IPS DF 19.7 (cell line): ENCODE results near the gene ANKRD63.

Experiments
- DNase-seq: peaks from one replicate; pipeline ENCODE4 v3.0.0-alpha.2; 2013; ENCODE audit warnings: low read depth, low spot score

Gene ANKRD63

GRCh38 chr15:40243126-40243810, 39.6 kb downstream of the ANKRD63 start:
- DNase-seq: no peak

DNA sequence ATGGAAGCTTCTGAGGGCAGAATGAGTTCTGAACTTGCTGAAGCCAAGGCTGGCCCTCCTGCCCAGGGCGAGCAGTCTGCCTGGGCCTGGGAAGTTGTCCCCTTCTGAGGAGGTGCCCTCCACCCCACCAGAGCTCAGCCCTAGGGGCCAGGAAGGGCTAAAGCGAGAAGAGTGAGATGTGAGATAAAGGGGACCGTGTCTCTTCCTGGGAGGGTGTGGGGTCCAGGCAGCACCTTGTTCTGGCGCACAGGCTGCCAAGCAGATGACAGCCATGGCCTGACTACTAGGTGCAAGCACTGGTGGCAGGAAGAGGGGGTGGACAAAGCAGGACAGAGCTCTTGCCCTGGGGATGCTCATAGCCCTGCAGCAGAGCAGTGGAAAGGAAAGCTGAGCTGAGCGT, 40.3 kb downstream of the ANKRD63 start:
- no peak for DNase-seq

DNA sequence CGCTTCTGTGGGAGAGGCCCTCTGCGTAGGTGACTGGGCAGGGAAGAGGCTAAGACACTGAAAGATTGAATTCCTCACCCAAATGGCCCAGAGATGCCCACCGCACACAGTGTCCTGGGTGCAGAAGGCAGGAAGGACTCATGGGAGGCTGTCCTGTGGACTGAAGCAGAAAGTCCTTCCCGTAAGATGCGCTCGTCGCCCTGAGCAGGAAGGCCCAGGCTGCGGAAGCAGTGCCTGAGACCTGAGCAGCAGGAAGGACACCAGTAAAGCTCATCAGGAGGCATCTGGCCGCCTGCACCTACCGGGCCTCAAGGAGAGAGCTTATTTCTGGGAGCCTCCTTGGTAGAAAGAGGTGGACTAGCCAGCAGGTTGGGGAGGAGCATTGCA, 40.7 kb downstream of the ANKRD63 start:
- no peak for DNase-seq

- no peak for DNase-seq
Measured at GRCh38 chr15:40241269-40242212, 41.3 kb downstream of the ANKRD63 start.

GRCh38 chr15:40240619-40241221, 42.1 kb downstream of the ANKRD63 start:
- no peak for DNase-seq

DNA sequence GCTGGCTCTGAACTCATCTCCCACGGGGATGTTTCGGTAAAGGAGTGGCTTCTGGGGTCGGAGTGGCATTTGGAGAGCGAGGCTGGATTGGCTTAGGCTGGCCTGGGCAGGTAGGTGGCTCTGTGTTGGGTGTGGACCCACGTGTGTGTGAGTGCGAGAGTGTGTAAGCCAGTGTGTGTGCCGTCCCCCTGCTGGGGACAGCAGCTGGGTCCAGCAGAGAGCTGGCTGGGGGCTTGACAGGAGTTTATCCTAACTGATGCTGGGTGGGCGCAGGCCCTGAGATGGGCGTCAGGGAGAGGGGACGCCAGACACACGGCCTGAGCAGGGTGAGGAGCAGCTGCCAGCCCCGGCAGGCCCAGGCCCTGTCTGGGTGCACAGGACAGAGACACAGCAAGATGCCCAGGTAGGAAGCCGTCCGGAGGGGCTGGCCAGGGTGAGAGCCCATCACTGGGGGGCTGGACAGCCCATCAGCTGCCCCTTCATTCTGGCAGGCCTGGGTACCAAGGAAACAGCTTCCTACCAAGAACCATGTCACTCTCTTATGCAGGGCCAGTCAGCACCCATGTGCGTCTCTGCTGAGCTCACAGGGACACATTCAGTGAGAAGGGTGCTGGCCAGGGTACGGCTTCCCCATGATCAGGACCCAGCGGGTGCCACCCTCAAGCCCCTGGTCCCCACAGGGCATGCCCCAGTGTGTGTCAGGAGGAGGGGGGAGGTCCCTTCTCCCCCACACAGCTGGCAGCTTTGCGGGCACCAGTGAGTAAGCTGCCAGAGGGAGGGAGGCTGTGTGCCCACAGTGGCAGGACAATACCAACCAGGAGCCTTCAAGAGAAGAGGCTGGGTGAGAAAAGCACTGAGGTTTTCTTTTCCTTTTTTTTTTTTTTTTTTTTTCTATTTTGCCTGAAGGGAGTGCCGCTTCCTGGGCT, 42.9 kb downstream of the ANKRD63 start:
- no peak for DNase-seq

DNA sequence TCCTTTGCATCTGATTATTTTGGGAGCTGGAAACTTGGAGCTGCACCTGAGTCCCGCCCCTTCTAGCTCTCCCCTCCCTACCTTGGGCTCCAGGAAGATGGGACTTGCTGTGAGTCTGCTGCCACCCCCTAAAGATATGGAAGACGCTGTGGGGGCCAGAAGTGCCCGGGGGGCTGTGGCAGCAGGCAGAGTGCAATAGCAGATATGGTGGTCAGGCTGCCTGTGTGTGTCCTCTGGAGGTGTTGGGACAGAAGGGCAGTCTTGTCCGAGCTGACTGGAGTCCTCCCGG, 43.5 kb downstream of the ANKRD63 start:
- no peak for DNase-seq

DNA sequence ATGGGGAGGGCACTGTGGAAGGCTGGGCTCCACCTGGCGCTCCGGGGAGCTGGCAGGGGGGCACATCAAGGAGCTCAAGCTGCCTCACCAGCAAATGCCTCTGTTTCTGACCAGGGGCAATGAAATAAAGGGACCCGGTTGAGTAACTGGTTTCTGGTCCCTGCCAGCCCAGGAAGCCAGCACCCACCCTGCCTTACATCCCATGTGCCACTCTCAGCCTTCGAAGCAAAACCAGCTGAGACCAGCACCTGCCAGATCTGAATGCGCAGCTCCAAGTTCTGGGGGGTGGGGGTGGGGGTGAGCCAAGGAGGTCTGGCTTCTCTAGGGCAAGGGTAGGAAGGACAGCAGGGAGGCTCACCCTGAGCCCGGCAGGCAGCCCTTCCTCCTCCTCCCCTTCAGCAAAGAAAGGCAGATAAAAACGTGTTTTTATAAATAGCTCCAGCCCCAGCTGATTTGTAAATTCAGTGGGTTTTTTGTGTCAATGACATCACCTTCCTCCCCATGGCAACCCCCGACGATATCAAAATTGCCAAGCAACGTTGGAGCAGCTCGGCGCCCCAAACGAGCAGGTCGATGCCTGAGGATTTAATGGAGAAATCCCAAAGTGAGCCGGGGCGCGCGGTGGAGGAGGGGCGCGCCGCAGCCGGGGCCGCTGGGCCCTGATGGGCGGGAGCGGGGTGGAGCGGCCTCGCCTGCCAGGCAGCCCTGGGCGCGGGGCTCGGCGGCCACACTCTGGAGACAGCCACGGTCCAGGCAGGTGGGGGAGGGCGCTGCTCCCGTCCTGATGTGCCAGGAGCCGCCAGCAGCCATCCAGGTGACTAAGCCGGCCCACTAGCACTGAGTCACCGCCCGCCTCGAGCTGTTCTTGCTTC, 44.1 kb downstream of the ANKRD63 start, which contains the start of gene PAK6:
Gene PAK6, plus strand, starts transcription at position 532 of the 872 bp plus-strand sequence. CDS start 25,723 bp downstream, outside the sequence.
- no peak for DNase-seq

- no peak for DNase-seq
Measured at GRCh38 chr15:40235201-40235885, 47.5 kb downstream of the ANKRD63 start.

- DNase-seq: no peak
Measured at GRCh38 chr15:40234783-40235182, 48.1 kb downstream of the ANKRD63 start.

- DNase-seq: no peak
Measured at GRCh38 chr15:40233727-40234577, 48.9 kb downstream of the ANKRD63 start.

- no peak for DNase-seq
Measured at GRCh38 chr15:40232625-40233070, 50.2 kb downstream of the ANKRD63 start.
